SK-N-SH treated with all-trans-retinoic acid at 6 μM for 48 hours (cell line): ENCODE results near the gene ALG3.

Experiments
- BACH2 ChIP-seq: fragments of 250-450 bp; sonication (Bioruptor Pico); IDR thresholded peaks from 2 replicates; pipeline ENCODE4 v1.9.0; 2021; ENCODE audit warnings: mild to moderate bottlenecking, borderline replicate concordance
- PPARA ChIP-seq: fragments of 250-450 bp; sonication (Bioruptor Pico); IDR thresholded peaks from 2 replicates; pipeline ENCODE4 v1.5.0; 2020; ENCODE audit warnings: mild to moderate bottlenecking, borderline replicate concordance
- ZC3H10 ChIP-seq: fragments of 250-450 bp; sonication (Bioruptor Pico); IDR thresholded peaks from 2 replicates; pipeline ENCODE4 v1.5.1; 2021; ENCODE audit warnings: mild to moderate bottlenecking, moderate library complexity
- TF ChIP-seq, protein P1 (sequence below): fragments of 250-450 bp; sonication (Bioruptor Pico); IDR thresholded peaks from 2 replicates; pipeline ENCODE4 v1.8.0; 2020; ENCODE audit warnings: mild to moderate bottlenecking, moderate library complexity, borderline replicate concordance

DNA sequence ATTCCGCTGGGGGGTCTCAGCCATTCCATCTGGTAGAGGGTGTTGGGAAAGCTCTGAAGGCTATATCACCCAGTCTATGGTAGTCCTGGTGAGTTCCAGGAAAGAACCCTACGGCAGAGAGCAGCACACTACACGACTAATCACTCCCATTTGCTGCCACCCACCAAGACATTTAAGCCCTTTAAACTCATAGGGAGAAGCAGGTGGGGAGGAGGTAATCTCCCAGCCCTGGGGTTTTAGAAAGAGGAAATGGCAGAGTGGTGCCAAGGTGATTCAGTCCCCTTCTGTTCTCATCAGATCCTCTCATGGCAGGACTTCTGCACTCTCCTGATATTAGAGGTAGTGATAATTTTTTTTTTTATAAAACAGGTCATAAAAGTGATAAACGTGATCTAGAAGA is 29.9 kb downstream of the ALG3 start:
- TF ChIP-seq ZC3H10 (CRISPR knock-in tag) (no peak), PPARA (CRISPR knock-in tag) (no peak), BACH2 (CRISPR knock-in tag) (no peak)
- TF ChIP-seq, protein P1, sequence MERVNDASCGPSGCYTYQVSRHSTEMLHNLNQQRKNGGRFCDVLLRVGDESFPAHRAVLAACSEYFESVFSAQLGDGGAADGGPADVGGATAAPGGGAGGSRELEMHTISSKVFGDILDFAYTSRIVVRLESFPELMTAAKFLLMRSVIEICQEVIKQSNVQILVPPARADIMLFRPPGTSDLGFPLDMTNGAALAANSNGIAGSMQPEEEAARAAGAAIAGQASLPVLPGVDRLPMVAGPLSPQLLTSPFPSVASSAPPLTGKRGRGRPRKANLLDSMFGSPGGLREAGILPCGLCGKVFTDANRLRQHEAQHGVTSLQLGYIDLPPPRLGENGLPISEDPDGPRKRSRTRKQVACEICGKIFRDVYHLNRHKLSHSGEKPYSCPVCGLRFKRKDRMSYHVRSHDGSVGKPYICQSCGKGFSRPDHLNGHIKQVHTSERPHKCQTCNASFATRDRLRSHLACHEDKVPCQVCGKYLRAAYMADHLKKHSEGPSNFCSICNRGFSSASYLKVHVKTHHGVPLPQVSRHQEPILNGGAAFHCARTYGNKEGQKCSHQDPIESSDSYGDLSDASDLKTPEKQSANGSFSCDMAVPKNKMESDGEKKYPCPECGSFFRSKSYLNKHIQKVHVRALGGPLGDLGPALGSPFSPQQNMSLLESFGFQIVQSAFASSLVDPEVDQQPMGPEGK (CRISPR knock-in tag) = no peak
